ENCODE measurements around the gene CYSLTR2.
"Not testable (repeated sequence)": the region's sequence is repeated elsewhere in the genome, so short reads cannot be mapped to it uniquely, and the experiment has no call there.

CYSLTR2 gene

DNA sequence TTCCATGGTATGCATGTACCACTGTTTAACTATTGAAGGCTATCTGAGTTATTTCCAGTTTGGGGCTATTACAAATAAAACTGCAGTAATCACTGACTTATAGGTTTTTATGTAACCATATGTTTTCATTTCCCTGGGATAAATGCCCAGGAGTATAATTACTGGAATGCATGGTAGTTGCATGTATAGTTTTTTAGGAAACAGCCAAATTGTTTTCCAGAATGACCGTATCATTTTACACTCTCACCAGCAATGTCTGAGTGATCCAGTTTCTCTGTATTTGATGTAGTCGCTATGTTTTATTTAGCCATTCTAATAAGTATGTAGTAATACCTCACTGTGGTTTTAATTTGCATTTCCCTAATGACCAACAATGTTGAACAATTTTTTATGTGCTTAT lies 42.0 kb downstream of the CYSLTR2 start:
- DNase-seq (ENCODE audit: low read depth in 2 of 2), result no peak

DNA sequence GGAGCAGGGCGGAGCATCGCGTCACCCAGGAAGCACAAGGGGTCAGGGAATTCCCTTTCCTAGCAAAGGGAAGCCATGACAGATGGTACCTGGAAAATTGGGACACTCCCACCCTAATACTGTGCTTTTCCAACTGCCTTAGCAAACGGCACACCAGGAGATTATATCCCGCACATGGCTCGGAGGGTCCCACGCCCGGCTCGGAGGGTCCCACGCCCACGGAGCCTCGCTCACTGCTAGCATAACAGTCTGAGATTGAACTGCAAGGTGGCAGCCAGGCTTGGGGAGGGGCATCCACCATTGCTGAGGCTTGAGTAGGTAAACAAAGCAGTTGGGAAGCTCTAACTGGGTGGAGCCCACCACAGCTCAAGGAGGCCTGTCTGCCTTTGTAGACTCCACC lies 42.9 kb downstream of the CYSLTR2 start:
- not testable (repeated sequence) for DNase-seq (ENCODE audit: low read depth in 2 of 2)

DNA sequence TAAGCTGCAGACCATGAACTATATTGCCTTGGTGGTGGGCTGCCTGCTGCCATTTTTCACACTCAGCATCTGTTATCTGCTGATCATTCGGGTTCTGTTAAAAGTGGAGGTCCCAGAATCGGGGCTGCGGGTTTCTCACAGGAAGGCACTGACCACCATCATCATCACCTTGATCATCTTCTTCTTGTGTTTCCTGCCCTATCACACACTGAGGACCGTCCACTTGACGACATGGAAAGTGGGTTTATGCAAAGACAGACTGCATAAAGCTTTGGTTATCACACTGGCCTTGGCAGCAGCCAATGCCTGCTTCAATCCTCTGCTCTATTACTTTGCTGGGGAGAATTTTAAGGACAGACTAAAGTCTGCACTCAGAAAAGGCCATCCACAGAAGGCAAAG lies 53.7 kb downstream of the CYSLTR2 start:
- no peak for DNase-seq (ENCODE audit: low read depth in 2 of 2)

DNA sequence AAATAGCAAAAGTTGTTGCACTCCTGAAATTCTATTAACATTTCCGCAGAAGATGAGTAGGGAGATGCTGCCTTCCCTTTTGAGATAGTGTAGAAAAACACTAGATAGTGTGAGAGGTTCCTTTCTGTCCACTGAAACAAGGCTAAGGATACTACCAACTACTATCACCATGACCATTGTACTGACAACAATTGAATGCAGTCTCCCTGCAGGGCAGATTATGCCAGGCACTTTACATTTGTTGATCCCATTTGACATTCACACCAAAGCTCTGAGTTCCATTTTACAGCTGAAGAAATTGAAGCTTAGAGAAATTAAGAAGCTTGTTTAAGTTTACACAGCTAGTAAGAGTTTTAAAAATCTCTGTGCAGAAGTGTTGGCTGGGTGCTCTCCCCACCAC lies 55.0 kb downstream of the CYSLTR2 start:
- no peak for DNase-seq (ENCODE audit: low read depth in 2 of 2)

DNA sequence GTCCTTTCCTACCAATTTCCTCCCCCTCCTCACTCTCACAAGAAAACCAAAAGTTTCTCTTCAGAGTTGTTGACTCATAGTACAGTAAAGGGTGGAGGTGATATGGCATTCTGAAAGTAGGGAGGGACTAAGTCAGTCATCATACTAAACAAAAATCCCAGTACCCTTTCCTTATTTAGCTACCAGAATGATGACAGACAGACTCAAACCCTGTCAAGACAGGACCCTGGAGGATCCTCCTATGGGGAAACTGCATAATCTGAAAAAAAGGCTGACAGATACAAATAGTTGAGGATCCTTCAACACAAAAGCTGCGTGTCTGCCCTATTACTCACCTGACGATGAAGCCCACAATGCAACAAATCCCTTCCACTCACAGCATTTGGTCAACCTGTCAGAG lies 55.5 kb downstream of the CYSLTR2 start:
- DNase-seq (ENCODE audit: low read depth in 2 of 2), result no peak

DNA sequence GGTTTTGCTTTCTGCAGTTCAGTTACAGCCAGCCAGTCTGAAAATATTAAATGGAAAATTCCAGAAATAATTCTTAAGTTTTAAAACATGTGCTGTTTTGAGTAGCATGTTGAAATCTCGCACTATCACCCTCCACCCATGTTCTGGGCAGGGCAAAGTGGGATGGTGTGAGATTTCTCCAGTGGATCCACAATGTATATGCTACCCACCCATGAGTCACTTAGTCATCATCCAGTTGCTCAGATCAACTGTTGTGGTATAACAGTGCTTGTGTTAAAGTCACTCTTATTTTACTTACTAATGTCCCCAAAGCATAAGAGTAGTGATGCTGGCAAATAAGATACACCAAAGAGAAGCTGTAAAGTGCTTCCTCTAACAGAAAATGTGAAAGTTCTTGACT lies 56.4 kb downstream of the CYSLTR2 start:
- no peak for DNase-seq (ENCODE audit: low read depth in 2 of 2)

DNA sequence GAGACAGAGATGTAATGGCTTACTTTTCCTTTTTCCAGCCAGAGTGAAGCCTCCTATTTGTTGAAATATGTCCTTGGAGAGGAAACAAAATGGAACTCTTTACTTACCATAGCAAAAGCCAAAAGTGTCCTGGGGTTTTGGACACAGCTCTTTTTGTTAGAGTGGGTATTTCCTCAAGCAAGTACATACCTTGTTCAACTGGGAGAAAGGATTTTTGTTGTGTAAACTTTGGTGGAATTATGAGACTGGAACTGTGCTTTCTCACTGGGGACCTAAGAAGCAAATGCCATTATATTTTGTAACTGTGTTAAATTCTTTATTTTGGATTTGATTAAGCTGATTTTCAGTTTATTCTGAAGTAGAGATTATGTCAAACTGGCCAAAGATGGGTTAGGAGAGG lies 58.4 kb downstream of the CYSLTR2 start:
- no peak for DNase-seq (ENCODE audit: low read depth in 2 of 2)

DNA sequence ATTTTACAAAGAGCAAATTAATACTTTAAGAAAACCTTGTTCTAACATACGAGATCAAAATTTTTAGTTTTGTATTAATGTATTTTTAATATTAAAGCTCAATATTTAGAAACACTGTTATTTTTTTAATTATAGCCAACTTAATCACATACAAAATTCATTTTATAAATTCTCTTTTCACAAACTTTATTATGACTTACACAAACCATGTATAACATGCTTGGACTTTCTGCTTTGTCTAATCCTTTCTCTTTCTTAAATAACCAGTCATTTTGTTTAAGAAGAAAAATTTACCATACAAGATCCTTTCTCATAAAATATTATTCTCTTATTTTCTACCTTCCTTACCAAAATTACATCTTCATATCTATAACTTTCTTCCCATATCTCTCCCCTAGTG lies 62.2 kb downstream of the CYSLTR2 start:
- DNase-seq (ENCODE audit: low read depth in 2 of 2), result no peak

DNA sequence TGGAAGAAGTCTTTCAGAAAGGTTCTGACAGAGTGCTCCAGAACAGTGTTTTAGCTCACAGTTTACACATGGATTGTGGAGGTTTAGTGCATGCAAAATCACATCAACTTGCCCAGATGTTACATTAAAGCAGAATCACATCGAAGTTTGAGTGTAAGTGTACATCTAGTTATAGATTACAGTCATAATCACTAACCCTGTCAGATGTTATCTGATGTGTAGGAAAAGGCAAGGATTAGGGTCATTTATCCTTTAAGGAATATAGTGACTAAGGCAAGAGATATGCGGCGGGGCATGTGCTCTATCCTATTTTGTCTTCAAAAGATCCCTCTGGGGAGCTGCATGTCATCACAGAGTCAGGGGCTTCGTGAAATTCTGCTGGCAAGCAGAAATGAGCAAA lies 66.9 kb downstream of the CYSLTR2 start:
- DNase-seq (ENCODE audit: low read depth in 2 of 2), result no peak

DNA sequence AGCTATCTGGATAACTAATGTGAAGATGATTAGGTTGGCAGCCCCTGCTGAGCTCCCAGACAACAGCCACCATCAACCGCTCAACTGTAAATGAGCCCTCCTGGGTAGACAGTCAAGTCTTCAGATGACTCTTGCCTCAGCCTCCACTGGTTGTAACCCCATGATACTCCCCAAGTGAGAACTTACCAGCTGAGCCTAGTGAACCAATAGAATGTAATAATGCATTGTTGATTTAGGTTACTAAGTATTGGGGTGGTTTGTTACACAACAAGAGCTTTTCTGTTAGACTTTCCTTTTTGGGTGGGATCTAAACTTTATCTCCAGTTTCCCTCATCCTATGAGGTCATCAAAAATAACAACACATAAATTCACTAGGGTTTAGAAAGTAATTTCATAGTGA lies 69.4 kb downstream of the CYSLTR2 start:
- no peak for DNase-seq (ENCODE audit: low read depth in 2 of 2)

DNA sequence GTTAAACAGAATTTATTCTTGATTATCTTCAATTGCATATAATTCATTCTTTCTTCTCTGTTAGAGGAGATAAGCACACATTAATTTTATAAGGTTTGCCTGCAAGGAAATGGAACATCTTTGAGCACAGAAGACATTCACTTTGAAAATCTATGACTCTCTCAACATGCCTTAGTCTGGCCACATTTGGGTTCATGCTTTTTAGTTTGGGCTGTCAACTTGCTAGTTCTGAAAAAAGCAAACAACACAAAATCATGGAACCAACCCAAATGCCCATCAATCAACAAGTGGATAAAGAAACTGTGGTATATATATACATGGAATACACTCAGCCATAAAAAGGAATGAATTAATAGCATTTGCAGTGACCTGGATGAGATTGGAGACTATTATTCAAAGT lies 71.5 kb downstream of the CYSLTR2 start:
- no peak for DNase-seq (ENCODE audit: low read depth in 2 of 2)

DNA sequence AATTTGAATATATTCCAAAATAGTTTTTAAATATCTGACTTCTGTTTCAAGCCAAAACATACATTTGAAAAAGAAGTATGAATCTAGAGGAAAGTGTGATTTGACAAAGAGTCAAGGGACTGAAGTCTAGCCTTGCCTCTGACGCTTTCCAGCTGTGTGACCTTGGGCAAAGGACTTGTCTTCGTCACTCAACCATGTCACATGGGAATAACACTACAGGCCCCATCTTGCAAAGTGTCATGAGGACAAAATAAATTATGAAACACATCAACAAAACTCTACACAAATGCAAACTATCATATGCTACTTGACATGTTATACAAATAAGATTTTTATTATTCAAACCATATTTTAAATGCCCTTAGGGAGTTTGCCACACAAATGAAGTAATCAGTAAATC lies 73.0 kb downstream of the CYSLTR2 start:
- no peak for DNase-seq (ENCODE audit: low read depth in 2 of 2)

DNA sequence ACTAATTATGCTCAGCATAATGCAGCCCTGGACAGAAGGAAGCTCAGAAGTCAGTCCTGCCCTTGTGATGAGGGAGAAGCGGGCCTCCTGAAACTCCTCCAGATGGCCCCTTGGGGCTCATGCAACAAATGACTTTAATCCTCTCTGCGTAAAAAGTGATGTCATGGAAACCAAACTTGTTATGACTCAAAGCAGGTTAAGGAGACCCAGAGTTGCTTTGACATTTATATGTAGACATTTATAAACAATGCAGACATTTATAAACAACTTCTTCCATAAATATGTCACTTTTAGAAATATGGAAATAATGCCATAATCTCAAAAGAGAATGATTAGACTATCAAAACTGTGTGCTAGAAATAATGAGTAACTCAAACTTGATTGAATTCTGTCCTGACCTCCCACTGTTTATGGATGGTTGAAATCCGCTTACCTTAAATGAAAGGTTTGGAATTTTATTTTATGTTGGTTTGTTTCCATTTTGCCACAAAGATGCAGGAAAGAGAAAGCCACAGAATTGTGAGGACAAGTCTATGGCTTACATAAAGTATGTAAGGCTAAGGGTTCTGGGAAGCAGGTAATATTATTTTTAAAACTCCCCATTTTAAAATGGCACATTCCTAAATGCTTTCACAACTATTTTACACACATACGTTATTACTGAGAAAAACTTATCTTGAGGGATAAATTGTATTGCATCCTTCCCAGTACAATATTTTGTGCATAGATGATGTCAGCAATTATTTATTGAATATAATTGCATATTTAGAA lies 73.7 kb downstream of the CYSLTR2 start:
- DNase-seq (ENCODE audit: low read depth in 2 of 2), result no peak

DNA sequence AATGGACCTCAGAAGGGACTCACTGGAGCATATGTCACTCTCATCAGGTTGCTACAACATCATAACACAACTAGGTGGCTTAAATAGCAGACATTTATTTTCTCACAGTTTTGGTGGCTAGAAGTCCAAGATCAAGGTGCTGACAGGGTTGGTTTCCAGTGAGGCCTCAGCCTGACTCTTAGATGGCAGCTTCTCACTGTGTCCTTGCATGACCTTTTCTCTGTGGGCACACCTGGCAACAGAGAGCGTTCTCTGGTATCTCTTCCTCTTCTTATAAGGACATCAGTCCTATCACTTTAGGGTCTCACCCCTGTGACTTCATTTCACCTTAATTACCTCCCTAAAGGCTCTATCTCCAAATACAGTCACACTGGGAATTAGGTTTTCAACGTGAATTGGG lies 74.5 kb downstream of the CYSLTR2 start:
- no peak for DNase-seq (ENCODE audit: low read depth in 2 of 2)

DNA sequence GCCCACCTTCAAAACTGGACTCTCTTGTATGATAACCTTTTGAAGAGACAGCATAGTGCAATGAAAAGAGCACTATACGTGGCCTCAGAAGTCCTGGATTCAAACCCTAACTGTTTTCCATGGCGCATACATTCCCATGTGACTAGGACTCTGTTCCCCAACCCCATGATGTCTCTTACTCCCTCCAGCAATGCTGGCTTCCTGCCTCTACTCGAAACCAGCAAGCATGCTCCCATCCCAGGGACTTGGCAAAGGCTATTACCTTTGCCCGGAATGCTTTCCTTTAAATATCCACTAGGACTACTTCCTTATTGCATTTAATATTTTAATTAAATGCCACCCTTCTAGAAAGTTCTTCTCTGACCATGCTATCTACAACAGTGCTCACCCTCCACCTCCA lies 75.1 kb downstream of the CYSLTR2 start:
- DNase-seq (ENCODE audit: low read depth in 2 of 2), result no peak

DNA sequence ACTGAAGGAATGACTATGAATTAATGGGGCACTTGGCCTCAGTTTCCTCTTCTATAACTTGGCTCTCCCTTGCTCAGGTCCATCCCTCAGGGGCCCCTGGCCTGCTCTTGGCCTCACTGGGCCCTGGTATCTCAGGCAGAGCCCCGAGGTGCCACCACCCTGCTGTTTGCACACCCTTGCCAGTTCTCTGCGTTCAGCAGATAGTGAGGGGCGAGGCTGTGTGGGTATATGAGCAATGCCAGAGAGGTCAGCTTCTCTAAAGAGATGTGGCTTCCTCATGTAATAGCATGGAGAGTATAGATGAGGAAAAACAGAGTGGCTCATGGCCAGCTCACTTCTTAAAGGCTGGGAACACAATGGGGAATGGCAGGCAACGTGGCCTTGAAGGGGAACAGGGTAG lies 76.1 kb downstream of the CYSLTR2 start:
- DNase-seq (ENCODE audit: low read depth in 2 of 2), result no peak

DNA sequence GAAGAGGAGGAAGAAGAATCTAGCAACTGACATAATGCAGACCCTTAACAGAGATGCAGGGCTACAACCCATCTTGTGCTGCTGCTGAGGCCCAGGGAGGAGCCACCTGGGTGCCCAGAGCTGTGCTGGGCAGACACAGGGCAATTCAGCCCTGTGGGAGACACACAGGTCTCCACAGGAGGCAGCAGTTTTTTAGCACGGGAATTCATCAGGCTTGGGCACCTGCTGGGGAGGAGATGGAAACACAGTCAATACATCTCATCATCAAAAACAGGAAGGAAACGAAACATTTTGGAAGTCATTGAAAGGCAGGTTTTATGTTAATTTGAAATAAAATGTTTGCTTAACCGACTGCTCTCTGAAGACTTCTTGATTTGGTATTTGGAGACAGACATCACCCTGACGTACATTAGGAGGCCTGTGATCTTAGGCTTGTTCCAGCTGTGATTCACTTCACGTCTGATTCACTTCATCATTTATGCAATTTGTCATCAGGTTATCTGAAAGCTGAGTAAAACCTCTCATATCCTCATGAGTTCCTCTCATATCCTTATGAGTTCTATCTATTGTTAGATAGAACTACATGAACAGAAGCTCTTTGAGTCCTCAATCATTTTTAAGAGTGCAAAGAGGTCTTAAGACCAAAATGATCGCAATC lies 77.4 kb downstream of the CYSLTR2 start:
- DNase-seq (ENCODE audit: low read depth in 2 of 2), result no peak

DNA sequence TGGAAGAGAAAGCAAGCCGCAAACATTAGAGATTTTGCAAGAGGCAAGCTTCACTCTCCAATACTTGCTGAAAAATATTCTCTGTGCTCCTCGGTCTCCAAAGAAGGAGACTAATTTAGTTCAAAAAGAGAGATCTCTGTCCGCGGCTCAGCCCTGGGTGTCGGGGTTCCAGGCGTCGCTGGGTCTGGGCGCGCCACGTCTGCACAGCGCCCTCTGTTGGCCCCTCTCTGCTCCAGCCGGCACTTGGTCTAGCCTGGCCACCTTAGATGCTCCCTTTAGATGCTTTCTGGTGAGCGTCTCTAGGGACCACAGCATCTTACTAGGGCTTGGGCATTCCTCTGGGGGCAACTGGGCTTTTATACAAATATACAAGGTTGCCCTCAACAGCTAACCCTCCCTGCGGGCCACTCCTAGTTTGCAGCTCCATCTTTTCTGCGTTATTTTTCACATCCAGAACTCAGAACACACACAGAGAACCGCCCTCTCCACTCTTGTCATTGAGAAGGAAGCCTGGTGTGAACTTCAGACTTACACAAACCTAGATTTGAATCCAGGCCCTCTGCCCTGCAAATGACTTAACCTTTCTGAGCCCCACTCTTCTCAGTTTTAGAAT lies 78.3 kb downstream of the CYSLTR2 start:
- peak; percentile 15 to 41 for DNase-seq (ENCODE audit: low read depth in 2 of 2)

DNA sequence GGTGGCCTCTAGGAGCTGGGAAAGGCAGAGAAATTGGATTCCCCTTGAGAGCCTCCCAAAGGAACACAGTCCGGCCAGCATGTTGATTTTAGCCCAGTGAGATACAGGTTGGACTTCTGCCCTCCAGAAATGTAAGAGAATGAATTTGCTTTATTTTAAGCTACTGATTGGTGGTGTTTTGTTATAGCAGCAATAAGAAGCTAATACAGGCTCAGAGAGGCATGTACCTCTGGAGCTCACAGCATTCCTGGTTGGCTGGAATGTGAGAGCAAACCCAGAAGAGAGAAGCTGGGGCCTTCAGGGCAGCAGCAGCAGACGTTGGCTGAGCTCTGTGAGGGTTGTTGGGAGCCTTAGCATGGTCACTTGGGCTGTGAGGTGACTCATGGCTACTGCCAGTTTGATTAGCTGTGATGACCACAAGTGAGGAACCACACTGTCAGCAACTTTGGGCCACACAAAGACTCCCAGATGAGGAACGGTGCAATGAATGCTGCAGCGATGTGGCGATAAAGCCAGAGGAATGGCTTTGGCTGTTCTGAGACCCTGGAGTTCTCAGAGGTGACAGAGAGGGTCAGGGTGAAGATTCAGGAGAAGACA lies 80.1 kb downstream of the CYSLTR2 start:
- DNase-seq (ENCODE audit: low read depth in 2 of 2), result no peak

DNA sequence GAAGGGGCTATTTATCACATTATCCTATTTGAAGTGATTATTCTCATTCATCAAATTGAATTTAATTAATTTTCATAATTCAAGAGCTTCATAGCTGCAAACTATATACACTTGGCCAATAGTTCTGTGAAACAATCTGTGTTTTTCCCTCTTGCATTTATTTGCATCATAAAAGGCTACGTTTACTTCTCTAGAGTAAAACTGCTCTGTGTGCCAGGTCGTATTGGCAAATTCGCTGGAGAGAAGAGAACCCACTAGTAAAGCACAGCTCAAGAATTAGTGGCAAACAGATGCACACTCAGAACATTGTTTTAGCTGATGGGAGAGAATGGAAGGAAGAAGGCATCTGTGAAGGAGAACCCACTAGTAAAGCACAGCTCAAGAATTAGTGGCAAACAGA lies 81.8 kb downstream of the CYSLTR2 start:
- no peak for DNase-seq (ENCODE audit: low read depth in 2 of 2)

DNA sequence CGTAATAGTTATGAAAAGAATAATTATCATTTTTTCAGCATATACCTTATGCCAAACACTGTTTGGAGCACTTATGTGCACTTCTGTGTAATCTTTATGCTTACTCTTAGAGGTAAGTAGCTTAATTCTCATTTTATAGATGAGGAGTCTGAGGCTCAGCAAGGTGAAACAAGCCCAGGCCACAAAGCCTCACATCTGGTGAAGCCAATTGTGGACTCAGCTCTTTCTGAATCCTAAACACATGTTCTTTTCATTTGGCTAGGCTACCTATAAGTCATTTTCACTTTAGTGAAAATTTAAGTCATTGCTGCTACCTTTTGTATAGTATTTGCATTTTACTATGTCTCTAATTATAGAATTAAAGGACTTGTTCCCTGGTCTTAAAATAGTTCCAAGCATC lies 84.0 kb downstream of the CYSLTR2 start:
- no peak for DNase-seq (ENCODE audit: low read depth in 2 of 2)

DNA sequence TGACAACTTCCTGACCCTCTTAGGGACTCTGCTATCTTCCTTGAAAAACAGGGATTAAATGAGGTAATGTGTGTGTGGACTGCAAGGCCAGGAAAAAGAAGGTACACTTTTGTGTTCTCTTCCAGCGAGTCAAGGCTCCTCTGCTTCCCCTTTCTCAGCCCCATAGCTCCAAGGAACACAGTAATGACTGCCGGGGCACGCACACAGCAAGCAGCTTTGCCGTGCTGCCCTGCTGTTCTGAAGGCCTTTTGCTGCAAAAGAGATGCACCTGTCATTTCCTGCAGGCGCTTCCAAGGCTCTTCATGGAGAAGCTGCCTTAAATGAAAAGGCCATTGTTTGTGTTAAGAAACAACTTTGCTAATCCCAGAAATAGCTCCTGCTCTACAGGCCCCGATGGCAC lies 84.6 kb downstream of the CYSLTR2 start:
- DNase-seq (ENCODE audit: low read depth in 2 of 2), result no peak

DNA sequence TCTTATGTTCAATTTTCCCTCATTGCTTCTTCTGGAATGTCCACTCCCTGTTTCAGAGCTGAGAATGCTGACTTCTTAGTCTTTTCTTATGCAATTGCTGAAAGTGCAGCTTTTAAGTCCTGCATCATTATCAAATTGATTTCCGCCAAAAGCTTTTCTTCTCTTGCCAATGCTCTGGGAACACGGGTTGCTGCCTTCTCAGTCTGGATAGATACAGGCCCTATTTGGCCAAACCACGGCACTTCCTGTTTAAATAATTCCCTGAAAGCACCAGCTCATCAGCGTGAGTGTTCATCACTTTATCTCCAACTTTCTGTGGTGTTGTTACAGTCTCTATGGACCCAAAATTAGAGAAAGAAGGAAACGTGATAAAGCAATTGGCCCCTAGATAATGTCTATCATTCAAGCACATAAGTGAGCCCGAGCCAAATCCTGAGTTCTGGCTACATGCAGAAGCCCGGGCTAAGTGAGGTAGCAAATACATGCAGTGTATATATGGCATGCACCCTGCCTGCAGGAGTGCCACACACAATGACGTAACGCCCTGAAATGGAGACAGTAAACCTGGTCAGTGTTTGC lies 85.7 kb downstream of the CYSLTR2 start:
- no peak for DNase-seq (ENCODE audit: low read depth in 2 of 2)
